ENCODE results near the gene CUL5. TPM values are rescaled to one million over a fixed set of nuclear protein-coding genes. Genes with fewer than 3 reads are reported as not detected.
A peak's percentile ranks its signal among the peaks of the same experiment; 100 is the strongest.
"Not testable (repeated sequence)": the region's sequence is repeated elsewhere in the genome, so short reads cannot be mapped to it uniquely, and the experiment has no call there.

Gene CUL5
- total RNA-seq, 2 experiments from 2014 or later: 18.8 to 39.7 TPM

GRCh38 chr11:108125096-108125495 is 116.4 kb downstream of the CUL5 start:
- Histone ChIP-seq H2AFZ (ENCODE audit: low read length) (no peak overlapping the region), H3K4me3 (ENCODE audit: low read depth, low read length, poor library complexity, severe bottlenecking) (no peak overlapping the region), H3K36me3 (ENCODE audit: insufficient read depth, low read length) (peaks cover 25% of the 10 kb centered on the region), H3K27ac (ENCODE audit: low read depth, low read length, poor library complexity, severe bottlenecking) (peak overlapping the region; percentile 24), H3K9me2 (ENCODE audit: insufficient read depth, low read length) (no peaks in the 10 kb centered on the region), H3K9me3 (ENCODE audit: low read length) (no peaks in the 10 kb centered on the region), H3K79me2 (ENCODE audit: insufficient read depth, low read depth, low read length) (peaks cover 36% of the 10 kb centered on the region), H3K4me1 (ENCODE audit: insufficient read depth, low read length, poor library complexity, severe bottlenecking) (peaks cover 35% of the 10 kb centered on the region), H3K4me2 (ENCODE audit: low read length) (no peak overlapping the region), H4K20me1 (ENCODE audit: insufficient read depth, low read length) (no peaks in the 10 kb centered on the region)
- no peak for DNase-seq (ENCODE audit: low spot score)
- ChIA-PET CTCF (ENCODE audit: unreplicated experiment) (no interaction called here), POLR2A (interaction anchor here (1.3 kb wide), 1 partner anchor 18 kb away, joined by 4 read pairs; no protein-coding TSS in a partner anchor)
- TF ChIP-seq EZH2phosphoT487 (IDR thresholded peaks at IDR 0.05; ENCODE audit: borderline replicate concordance, low read depth, low read length): no peak
- TF ChIP-seq, protein P1, sequence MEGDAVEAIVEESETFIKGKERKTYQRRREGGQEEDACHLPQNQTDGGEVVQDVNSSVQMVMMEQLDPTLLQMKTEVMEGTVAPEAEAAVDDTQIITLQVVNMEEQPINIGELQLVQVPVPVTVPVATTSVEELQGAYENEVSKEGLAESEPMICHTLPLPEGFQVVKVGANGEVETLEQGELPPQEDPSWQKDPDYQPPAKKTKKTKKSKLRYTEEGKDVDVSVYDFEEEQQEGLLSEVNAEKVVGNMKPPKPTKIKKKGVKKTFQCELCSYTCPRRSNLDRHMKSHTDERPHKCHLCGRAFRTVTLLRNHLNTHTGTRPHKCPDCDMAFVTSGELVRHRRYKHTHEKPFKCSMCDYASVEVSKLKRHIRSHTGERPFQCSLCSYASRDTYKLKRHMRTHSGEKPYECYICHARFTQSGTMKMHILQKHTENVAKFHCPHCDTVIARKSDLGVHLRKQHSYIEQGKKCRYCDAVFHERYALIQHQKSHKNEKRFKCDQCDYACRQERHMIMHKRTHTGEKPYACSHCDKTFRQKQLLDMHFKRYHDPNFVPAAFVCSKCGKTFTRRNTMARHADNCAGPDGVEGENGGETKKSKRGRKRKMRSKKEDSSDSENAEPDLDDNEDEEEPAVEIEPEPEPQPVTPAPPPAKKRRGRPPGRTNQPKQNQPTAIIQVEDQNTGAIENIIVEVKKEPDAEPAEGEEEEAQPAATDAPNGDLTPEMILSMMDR (conservative IDR thresholded peaks at IDR 0.05; ENCODE audit: low read length): no peak
- BruUV-seq (replicated peaks): no TSS peak
- intact Hi-C loops (cut with micrococcal nuclease; ENCODE audit: unreplicated experiment): no loop called here

DNA sequence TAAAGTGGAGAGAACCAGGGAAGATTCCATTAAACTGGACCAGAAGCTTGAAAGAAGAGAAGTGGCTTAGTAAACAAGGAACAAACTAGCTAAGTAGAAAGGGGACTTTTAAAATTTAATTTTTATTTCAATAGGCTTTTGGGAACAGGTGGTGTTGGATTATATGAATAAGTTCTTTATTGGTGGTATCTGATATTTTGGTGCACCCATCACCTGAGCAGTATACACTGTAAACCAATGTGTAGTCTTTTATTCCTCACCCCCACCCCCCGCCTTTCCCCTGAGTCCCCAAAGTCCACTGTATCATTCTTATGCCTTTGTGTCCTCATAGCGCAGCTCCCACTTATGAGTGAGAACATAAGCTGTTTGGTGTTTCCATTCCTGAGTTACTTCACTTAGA is 120.1 kb downstream of the CUL5 start:
- no peak overlapping the region for H3K4me2 ChIP-seq (ENCODE audit: low read length)
- peaks cover 44% of the 10 kb centered on the region for H3K36me3 ChIP-seq (ENCODE audit: insufficient read depth, low read length)
- H4K20me1 ChIP-seq (ENCODE audit: insufficient read depth, low read length): no peaks in the 10 kb centered on the region
- intact Hi-C loops (cut with micrococcal nuclease; ENCODE audit: unreplicated experiment): no loop called here
- peaks cover 12% of the 10 kb centered on the region for H3K4me1 ChIP-seq (ENCODE audit: insufficient read depth, low read length, poor library complexity, severe bottlenecking)
- no TSS peak for BruUV-seq (replicated peaks)
- POLR2A ChIA-PET: interaction anchor here (0.7 kb wide), 1 partner anchor 535 kb away, joined by 3 read pairs; no protein-coding TSS in a partner anchor
- CTCF ChIA-PET (ENCODE audit: unreplicated experiment): no interaction called here
- TF ChIP-seq, protein P1 (conservative IDR thresholded peaks at IDR 0.05; ENCODE audit: low read length): no peak
- no peak for TF ChIP-seq EZH2phosphoT487 (IDR thresholded peaks at IDR 0.05; ENCODE audit: borderline replicate concordance, low read depth, low read length)
- H3K4me3 ChIP-seq (ENCODE audit: low read depth, low read length, poor library complexity, severe bottlenecking): no peak overlapping the region
- no peak overlapping the region for H3K27ac ChIP-seq (ENCODE audit: low read depth, low read length, poor library complexity, severe bottlenecking)
- H2AFZ ChIP-seq (ENCODE audit: low read length): no peak overlapping the region
- H3K9me2 ChIP-seq (ENCODE audit: insufficient read depth, low read length): no peaks in the 10 kb centered on the region
- H3K9me3 ChIP-seq (ENCODE audit: low read length): no peaks in the 10 kb centered on the region
- peaks cover 14% of the 10 kb centered on the region for H3K79me2 ChIP-seq (ENCODE audit: insufficient read depth, low read depth, low read length)
- no peak for DNase-seq (ENCODE audit: low spot score)

DNA sequence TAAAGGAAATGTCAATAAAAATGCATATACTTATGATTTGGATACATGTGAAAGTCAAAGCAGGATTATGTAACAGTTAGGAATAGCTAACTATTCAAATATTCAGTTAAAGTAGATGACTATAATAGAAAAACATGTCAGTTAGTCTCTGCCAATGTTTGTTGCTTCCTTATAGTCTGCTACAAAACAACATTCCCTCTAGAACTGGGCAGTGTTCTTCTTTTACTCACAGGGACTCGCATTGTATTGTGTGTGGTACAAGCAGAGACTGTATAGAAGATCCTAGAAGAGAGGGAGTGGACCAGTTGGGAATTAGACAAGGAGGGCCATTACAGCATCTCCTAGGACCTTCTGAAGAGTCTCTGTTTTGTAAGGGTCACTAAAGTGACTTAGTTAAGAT is 123.3 kb downstream of the CUL5 start:
- H3K4me3 ChIP-seq (ENCODE audit: low read depth, low read length, poor library complexity, severe bottlenecking): no peak overlapping the region
- H3K27ac ChIP-seq (ENCODE audit: low read depth, low read length, poor library complexity, severe bottlenecking): no peak overlapping the region
- no peaks in the 10 kb centered on the region for H3K9me3 ChIP-seq (ENCODE audit: low read length)
- ChIA-PET POLR2A (interaction anchor here (0.7 kb wide), 1 partner anchor 97 kb away, joined by 8 read pairs; no protein-coding TSS in a partner anchor), CTCF (ENCODE audit: unreplicated experiment) (no interaction called here)
- peaks cover 58% of the 10 kb centered on the region for H3K36me3 ChIP-seq (ENCODE audit: insufficient read depth, low read length)
- no peaks in the 10 kb centered on the region for H3K79me2 ChIP-seq (ENCODE audit: insufficient read depth, low read depth, low read length)
- H3K4me2 ChIP-seq (ENCODE audit: low read length): no peak overlapping the region
- DNase-seq (ENCODE audit: low spot score): no peak
- intact Hi-C loops (cut with micrococcal nuclease; ENCODE audit: unreplicated experiment): no loop called here
- H2AFZ ChIP-seq (ENCODE audit: low read length): no peak overlapping the region
- H3K4me1 ChIP-seq (ENCODE audit: insufficient read depth, low read length, poor library complexity, severe bottlenecking): peaks cover 4% of the 10 kb centered on the region
- H3K9me2 ChIP-seq (ENCODE audit: insufficient read depth, low read length): no peaks in the 10 kb centered on the region
- no TSS peak for BruUV-seq (replicated peaks)
- no peaks in the 10 kb centered on the region for H4K20me1 ChIP-seq (ENCODE audit: insufficient read depth, low read length)
- TF ChIP-seq, protein P1 (conservative IDR thresholded peaks at IDR 0.05; ENCODE audit: low read length): no peak
- no peak for TF ChIP-seq EZH2phosphoT487 (IDR thresholded peaks at IDR 0.05; ENCODE audit: borderline replicate concordance, low read depth, low read length)

GRCh38 chr11:108132993-108133538 is 124.4 kb downstream of the CUL5 start:
- POLR2A ChIA-PET: interaction anchor here (2.4 kb wide), 1 partner anchor 10 kb away, joined by 8 read pairs; no protein-coding TSS in a partner anchor
- H3K27ac ChIP-seq (ENCODE audit: low read depth, low read length, poor library complexity, severe bottlenecking): not testable (repeated sequence)

More at GRCh38 chr11:108132993-108133538, 124.4 kb downstream of the CUL5 start:
- intact Hi-C loops (cut with micrococcal nuclease; ENCODE audit: unreplicated experiment); H3K4me3 ChIP-seq (ENCODE audit: low read depth, low read length, poor library complexity, severe bottlenecking); BruUV-seq (replicated peaks); CTCF ChIA-PET (ENCODE audit: unreplicated experiment); H4K20me1 ChIP-seq (ENCODE audit: insufficient read depth, low read length); H3K9me3 ChIP-seq (ENCODE audit: low read length); DNase-seq (ENCODE audit: low spot score); H3K79me2 ChIP-seq (ENCODE audit: insufficient read depth, low read depth, low read length); H3K4me2 ChIP-seq (ENCODE audit: low read length); H3K4me1 ChIP-seq (ENCODE audit: insufficient read depth, low read length, poor library complexity, severe bottlenecking); H3K9me2 ChIP-seq (ENCODE audit: insufficient read depth, low read length); H2AFZ ChIP-seq (ENCODE audit: low read length): not testable (repeated sequence)
- H3K36me3 ChIP-seq (ENCODE audit: insufficient read depth, low read length): peaks cover 58% of the 10 kb centered on the region
